Measurements from ENCODE around the gene EML1.
A peak's percentile ranks its signal among the peaks of the same experiment; 100 is the strongest.
"Not testable (repeated sequence)": the region's sequence is repeated elsewhere in the genome, so short reads cannot be mapped to it uniquely, and the experiment has no call there.

Gene EML1

GRCh38 chr14:99943620-99944019 lies 150.4 kb downstream of the EML1 start:
- DNase-seq, result no peak

- DNase-seq, result no peak
Observed at GRCh38 chr14:99944241-99944651, 151.0 kb downstream of the EML1 start.

GRCh38 chr14:99945732-99946651 lies 152.8 kb downstream of the EML1 start:
- no peak for DNase-seq

- peak in 1 of 2 experiments; percentile 46 for DNase-seq
Observed at GRCh38 chr14:99946652-99947489, 153.7 kb downstream of the EML1 start.

- DNase-seq, result no peak
Observed at GRCh38 chr14:99947695-99948094, 154.5 kb downstream of the EML1 start.

- not testable (repeated sequence) for DNase-seq
Observed at GRCh38 chr14:99949011-99949732, 156.0 kb downstream of the EML1 start.

GRCh38 chr14:99950181-99950580 lies 157.0 kb downstream of the EML1 start:
- no peak for DNase-seq

- DNase-seq, result no peak
Observed at GRCh38 chr14:99951085-99951484, 157.9 kb downstream of the EML1 start.

GRCh38 chr14:99952039-99952438 lies 158.8 kb downstream of the EML1 start:
- DNase-seq, result no peak

- DNase-seq, result no peak
Observed at GRCh38 chr14:99952453-99952852, 159.2 kb downstream of the EML1 start.

GRCh38 chr14:99955826-99956455 lies 162.7 kb downstream of the EML1 start:
- DNase-seq, result no peak

- DNase-seq, result no peak
Observed at GRCh38 chr14:99958380-99958779, 165.2 kb downstream of the EML1 start.

- no peak for DNase-seq
Observed at GRCh38 chr14:99961826-99962518, 168.8 kb downstream of the EML1 start.

- DNase-seq, result no peak
Observed at GRCh38 chr14:99964979-99965378, 171.8 kb downstream of the EML1 start.

GRCh38 chr14:99966037-99966835 lies 173.0 kb downstream of the EML1 start:
- no peak for DNase-seq

- no peak for DNase-seq
Observed at GRCh38 chr14:99966912-99967311, 173.7 kb downstream of the EML1 start.

GRCh38 chr14:99968191-99968920 lies 175.1 kb downstream of the EML1 start:
- DNase-seq, result no peak

- DNase-seq, result no peak
Observed at GRCh38 chr14:99968941-99969340, 175.7 kb downstream of the EML1 start.

GRCh38 chr14:99969673-99970322 lies 176.6 kb downstream of the EML1 start:
- DNase-seq, result no peak

Measured in NCI-H446 (cell line).